Esophagus mucosa (tissue), 1 donor: Measurements from ENCODE around the gene COL26A1. TPM values are rescaled to one million over a fixed set of nuclear protein-coding genes. Genes with fewer than 3 reads are reported as not detected.
"Not testable (repeated sequence)": the region's sequence is repeated elsewhere in the genome, so short reads cannot be mapped to it uniquely, and the experiment has no call there.

Experiments used
- ATAC-seq: fragments of 200-7000 bp; cut with Tn5 transposase; one replicate; pipeline ENCODE4 v1.9.1; 2020
- total RNA-seq: library from RNA; stranded (reverse); gene quantifications from one replicate; pipeline ENCODE4 v1.2.4, GENCODE V29; 2023
- donor health status: DM: yes; HTN: yes; CAD: no.

Gene COL26A1
- total RNA-seq, 1 donor from 2014 or later, result not detected

DNA sequence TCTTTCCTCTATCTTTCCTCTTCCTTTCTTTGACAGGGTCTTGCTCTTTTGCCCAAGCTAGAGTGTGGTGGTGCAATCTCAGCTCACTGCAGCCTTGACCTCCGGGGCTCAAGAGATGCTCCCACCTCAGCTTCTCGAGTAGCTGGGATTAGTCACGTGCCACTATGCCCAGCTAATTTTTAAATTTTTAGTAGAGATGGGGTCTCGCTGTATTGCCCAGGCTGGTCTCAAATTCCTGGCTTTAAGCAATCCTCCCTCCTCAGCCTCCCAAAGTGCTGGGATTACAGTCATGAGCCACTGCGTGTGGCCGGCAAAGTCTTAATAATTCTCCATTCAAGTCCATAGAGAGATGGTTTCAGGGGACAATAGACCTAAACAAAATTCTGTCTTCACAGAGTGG, 40.2 kb downstream of the COL26A1 start:
- no peak for ATAC-seq

DNA sequence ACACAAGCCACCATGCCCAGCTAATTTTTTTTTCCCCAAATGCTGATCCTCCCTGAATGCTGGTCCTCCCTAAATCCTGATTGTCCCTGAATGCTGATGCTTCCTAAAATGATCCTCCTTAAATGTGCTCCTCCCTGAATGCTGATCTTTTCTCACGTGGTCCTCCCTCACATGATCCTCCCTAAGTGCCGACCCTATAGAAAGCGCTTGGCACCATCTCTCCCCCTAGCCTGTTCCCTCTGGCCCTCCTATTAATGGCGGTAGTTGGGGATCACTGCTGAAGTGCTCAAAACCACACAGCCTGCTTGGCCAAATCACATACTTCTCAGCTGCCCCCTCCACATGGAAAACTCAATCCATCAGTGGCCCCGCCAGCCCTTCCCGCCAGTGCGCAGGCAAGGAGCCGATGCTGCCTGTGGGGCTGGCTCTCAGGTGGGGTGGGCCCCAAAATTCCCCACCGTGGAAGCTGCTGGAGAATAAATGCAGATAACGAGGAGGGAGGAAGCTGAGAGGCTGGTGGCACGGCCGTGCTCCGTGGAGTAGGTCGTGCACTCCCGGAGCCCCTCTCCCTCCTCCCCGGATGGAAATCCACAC, 42.9 kb downstream of the COL26A1 start:
- no peak for ATAC-seq

DNA sequence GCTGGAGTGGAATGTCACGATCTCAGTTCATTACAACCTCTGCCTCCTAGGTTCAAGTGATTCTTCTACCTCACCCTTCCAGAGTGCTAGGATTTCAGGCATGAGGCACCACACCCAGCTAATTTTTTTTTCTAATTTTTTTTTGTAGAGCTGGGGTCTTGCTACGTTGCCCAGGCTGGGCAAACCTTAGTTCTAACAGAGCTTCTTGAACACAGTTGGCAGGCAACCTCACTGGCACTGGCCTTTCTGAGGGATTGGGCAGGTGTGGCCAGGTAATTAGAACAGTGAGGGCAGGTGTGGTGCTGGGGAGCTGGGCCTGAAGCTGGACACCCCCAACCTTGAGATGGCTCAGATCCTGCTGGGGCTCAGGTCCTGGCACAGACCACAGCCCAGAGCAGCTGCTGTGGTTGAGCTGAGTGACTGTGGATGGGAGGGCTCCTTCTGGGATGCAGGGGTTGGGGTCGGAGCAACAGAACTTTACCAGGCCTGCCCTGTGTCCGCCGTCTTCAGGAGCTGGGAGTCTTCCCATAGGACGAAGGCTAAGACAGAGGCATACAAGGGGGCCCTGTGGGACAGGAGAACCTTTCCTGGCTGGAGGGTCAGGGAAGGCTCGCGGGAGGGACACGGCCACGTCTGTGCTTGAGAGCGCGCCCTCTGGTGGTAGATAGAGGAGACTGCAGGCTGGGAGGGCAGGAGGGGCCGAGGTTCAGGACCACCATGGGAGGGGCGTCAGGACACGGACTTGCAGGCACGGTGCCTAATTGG, 48.2 kb downstream of the COL26A1 start:
- no peak for ATAC-seq

DNA sequence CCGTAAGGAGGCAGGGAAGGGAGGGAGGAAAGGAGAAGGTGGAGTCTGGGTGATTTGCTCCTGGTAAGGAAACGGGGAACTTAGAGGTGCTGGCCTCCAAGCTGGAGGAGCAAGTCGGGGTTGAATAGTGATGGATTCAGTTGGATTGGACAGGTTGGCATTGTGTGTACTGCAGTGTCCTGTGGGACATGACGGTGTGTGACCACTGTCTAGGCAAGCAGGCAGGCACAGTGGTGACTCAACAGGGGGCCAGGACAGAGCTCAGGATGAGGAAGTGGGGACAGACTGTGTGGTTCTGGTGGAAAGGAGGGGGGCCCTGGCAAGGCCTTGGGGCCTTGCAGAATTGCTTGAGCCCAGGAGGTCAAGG, 48.8 kb downstream of the COL26A1 start:
- peak; percentile 18 for ATAC-seq

DNA sequence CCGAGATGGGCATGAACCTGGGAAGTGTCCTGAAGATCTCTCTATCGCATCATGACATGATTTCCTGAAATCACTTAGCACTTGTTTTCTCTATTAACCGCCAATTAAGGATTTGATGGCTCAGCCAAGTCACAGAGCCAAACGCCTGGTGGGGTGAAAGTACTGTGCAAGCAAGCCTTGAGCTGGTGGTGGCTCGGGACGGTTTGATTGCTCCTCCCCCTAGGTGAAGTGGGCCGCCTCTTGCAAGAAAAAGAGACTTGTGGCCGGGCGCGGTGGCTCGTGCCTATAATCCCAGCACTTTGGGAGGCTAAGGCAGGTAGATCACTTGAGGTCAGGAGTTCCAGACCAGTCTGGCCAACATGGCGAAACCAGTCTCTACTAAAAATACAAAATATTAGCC, 50.3 kb downstream of the COL26A1 start:
- ATAC-seq, result no peak

DNA sequence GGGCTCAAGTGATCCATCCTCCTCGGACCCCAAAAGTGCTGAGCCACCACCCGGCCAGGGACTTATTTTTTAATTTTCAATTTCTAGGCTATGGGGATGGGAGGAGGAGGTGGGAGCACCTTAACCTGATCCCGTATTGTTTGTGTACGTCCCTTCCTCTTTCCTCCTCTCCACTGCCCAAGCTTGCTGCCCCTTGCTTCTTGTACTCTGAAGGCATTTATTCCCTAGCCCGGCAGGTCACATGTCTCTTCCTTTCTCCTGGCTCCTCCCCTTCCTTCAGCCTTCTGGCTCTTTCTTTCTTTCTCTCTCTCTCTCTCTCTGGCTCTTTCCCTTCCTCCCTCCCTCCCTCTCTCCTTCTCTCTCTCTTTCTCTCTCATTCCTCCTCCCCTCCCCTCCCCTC, 56.0 kb downstream of the COL26A1 start:
- no peak for ATAC-seq

DNA sequence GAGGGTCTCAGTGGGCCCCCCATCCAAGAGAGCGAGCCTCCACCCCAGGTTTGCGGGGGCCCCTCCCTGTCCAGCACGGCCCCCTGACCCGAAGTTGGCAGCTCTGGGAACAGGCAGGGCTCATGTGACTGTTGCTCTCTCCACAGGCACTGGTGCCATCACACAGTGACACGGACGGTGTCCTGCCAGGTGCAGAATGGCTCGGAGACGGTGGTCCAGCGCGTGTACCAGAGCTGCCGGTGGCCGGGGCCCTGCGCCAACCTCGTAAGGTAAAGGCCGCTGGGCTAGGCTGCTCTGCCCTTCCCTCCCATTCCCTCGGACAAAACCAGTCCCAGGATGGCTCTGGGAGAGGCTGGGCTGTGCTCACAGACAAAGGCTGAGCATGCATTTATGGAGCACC, 57.2 kb downstream of the COL26A1 start:
- no peak for ATAC-seq

DNA sequence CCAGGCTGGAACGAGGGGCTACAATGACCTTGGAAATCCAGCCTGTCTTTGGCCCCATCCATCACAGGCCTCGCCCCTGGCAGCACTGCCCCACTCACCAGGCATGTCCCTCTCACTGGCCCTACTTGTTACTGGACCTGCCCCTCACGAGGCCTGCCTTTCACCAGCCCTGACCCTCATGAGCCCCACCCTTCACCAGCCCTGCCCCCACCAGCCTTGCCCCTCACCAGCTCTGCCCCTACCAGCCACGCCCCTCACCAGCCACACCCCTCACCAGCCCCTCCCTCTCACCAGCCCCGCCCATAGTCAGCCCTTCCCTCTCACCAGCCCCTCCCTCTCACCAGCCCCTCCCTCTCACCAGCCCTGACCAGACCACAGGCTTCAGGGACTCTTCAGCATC, 57.8 kb downstream of the COL26A1 start:
- ATAC-seq, result peak; percentile 8

DNA sequence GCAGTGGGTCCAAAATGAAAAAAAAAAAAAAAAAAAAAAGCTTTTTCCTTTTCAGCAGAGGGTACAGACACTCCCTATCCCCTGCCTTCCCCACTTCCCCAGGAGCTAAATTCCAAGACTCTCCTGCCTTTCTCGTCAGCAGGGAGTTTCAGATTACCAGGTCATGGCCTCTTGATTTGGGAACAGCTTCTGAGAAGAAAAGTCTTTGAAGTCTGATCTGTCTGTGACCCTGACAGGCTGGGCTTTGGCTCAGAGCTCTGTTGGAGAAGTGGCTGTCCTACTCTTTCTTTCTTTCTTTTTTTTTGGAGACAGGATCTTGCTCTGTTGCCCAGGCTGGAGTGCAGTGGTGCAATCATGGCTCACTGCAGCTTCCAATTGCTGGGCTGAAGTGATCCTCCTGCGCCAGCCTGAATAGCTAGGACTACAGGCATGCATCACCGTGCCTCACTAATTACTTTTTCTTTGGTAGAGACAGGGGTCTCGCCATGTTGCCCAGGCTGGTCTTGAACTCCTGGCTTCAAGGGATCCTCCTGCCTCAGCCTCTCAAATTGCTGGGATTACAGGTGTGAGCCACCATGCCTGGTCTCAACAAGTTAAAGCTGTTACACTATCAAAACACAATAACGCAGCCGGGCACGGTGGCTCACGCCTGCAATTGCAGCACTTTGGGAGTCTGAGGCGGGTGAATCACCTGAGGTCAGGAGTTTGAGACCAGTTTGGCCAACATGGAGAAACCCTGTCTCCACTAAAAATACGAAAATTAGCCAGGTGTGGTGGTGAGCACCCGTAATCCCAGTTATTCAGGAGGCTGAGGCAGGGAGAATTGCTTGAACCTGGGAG, 59.9 kb downstream of the COL26A1 start:
- ATAC-seq, result no peak

DNA sequence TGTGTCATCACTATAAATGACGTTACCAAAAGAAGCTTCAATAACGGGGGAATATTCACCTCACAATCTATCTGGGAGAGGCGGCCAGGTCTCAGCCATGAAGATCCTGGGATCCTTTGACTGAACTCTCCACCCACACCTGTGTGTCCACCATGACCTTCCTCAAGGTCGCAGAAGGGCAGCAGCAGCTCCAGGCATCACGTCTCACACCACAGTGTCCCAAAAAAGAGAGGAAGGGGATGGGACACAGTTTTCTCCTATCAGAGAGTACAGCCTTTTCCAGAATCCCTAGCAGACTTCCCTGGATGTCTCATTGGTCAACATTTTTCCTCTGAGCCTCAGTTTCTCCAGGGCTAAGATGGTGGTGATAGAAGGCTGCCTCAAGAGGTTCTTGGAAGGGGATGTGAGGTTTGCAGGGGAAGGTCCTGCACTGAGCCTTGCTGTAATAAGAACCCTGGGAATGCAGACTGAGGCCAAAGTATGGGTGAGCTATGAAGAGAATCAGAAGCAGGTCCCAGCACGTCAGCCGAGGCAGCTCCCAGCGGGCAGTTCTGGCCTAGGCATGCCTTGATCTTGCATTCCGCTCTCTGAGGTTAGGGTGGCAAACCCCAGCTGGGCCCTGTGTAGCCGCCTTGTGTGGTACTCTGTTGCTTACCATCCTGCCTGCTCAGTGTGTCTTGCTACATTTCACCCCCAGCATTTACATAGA, 63.8 kb downstream of the COL26A1 start:
- peak; percentile 48 for ATAC-seq

DNA sequence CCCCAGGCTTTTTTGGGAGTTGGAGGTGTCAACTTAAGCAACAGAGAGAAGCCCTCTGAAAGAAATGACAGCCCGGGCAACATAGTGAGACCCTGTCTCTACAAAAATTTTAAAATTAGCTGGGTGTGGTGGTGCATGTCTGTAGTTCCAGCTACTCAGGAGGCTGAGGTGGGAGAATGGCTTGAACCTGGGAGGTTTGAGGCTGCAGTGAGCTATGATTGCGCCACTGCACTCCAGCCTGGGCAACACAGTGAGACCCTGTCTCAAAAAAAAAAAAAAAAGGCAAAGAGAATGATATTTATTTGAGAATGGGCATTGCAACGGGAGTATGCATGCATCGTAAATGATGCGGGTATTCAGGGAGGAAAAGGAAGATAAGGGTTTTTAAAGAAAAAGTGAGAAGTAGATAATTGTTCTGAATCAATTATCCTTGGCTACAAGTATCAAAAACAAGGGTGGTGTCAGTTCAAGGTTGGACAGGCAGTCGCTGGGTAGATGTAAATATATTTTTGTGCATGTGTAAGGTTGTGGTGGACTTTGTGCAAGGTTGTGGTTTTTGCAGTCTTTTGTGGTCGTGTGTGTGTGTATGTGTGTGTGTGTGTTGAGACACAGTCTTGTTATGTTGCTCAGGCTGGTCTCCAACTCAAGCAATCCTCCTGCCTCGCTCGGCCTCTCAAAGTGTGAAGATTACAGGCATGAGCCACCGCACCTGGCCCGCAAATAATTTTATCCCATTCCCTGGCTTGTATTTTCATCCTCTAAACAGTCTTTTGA, 65.6 kb downstream of the COL26A1 start:
- no peak for ATAC-seq

DNA sequence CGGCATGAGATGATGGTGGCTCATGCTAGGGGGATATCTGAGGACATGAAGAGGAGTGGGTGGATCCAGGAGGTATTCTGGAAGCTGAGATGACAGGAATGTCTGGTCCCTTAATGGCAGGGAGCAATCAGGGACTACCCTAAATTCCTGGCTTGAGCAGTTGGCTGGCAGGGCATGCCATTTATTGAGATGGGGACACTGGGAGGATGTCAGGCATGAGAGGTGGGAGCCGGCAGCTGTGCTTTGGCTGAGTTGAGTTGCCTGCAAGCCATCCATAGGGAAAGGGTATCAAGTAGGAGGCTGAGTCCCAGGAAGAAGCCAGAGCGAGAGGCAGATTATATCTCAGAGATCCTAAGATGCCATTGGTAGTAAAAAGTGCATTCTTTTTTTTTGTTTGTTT, 69.6 kb downstream of the COL26A1 start:
- ATAC-seq, result no peak

DNA sequence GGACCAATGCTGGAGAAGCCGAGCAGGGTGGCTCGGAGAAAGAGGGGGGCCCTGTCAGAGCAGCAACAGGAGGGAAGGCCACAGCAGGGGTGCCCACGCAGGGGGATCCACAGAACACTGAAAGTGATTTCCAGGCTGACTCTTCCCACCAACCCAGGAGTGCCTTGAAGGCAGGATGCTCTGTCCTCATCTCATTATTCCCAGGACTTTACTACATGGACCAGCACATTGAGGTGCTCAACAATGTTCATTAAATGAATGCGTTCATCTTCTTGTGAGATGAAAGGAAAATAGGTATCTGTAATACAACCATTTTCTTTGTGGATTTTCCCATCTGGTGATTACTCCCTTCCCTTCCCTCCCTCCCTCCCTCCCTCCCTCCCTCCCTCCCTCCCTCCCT, 71.0 kb downstream of the COL26A1 start:
- ATAC-seq, result no peak

DNA sequence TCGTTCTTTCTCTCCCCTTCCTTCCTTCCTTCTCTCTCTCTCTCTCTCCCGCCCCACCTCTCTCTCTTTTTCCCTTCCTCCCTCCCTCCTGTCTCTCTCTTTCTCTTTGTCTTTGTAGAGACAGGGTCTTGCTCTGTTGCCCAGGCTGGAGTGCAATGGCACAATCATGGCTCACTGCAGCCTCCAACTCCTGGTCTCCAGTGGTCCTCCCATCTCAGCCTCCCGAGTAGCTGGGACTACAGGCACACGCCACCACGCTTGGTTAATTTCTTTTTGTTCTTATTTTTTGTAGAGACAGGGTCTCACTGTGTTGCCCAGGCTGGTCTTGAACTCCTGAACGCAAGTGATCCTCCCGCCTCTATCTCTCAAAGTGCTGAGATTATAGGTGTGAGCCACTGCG, 71.5 kb downstream of the COL26A1 start:
- ATAC-seq, result not testable (repeated sequence)

DNA sequence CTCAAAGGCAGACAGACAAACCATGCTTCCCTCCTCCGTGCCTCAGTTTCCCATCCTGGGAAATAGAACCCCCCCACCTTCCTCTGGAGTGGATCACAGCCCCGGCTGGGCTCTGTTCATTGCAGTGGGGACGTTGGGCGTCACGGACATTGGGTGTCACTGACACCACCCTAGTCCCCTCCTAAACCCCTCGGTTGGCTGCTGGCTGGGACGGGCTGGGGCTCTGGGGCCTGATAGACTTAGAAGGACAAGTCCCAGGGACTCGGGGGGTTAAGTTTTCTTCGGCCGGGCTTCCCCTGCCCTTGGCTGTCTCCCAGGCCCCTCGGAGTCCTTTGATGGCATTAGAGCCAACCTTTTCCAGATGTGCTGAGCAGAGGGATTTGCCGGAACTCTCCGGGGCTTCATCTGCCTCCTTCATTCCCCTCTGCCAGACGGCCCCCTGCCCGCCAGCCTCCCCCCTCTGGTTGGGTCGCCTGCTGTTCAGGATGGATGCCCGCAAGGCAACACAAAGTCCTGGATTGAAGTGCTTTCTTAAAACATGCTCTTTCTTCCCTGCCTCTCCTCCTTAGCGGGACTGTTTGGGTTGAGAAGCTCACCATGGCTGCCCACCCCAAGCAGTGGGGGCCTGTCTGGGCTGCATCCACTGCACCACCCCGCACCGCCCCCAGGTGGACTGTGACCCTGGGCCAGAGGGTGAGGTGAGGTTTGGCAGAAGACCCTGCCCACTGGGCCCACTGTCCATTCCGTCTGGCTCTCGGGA, 73.0 kb downstream of the COL26A1 start:
- ATAC-seq, result no peak

DNA sequence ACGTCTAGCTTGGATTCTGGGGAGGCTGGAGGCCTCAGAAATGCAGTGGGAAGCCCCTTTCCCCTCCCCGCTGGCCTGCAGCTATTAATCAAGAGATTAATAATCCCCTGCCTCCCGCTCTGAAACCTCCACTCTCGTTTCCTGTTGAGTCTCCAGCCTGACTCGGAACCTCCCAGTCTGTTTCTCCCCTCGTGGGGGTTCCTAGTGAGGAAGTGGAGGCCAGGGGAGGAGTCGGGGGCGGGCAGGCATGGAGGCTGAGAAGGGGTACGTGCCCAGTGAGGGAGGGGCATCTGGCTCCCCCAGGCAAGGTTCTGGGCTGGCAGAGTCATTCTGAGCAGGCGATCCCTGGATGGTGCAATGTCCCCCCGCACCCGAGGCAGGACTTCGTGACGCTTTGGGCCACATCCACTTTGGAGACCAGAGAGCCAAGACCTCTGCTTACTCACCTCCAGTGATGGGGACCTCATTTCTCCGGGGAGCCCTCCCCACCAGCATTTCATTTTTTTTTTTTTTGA, 73.6 kb downstream of the COL26A1 start:
- no peak for ATAC-seq

DNA sequence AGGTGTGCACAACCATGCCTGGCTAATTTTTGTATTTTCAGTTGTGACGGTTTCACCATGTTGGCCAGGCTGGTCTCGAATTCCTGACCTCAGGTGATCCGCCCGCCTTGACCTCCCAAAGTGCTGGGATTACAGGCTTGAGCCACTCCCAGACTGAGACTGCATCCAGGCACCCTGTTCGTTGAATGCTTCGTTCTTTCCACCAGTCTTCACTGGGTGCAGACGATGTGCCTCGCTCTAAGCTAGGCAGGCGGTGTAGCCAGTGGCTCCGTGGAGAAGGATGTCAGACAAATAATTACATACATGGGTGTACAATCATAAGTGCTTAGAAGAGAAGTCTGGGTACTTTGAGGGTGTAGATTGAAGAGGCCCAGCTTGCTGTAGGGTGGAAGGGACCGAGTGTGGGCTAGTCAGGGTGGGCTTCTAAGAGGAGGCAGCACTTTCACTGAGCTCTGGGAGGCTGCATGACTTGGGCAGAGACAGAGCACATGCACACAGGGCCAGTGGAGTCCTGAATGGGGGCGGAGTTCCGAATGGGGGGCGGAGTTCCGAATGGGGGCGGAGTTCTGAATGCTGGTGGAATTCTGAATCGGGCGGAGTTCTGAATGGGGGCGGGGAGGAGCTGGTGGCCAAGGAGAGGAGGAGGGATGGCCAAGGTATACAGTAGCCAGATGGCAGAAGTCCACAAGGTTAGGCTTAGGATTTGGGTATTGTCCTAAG, 74.3 kb downstream of the COL26A1 start:
- ATAC-seq, result no peak

DNA sequence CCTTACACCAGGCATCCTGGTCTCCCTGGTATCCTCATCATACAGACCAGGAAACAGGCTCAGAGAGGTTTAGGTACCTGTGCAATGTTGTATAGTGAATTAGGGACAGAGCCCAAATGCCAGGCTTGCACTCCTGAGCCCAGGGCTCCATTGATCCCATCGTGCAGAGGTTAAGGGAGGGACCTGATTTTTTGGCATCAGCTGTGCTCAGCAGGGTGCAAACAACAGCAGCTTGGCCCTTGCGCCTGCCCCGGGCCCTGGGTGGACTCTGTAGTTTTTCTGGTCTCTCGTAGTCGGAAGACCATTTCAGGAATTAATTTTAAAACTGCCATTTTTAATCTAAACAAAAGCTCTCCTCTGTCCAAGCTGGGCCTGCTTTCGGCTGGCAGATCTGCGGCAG, 79.2 kb downstream of the COL26A1 start:
- no peak for ATAC-seq

DNA sequence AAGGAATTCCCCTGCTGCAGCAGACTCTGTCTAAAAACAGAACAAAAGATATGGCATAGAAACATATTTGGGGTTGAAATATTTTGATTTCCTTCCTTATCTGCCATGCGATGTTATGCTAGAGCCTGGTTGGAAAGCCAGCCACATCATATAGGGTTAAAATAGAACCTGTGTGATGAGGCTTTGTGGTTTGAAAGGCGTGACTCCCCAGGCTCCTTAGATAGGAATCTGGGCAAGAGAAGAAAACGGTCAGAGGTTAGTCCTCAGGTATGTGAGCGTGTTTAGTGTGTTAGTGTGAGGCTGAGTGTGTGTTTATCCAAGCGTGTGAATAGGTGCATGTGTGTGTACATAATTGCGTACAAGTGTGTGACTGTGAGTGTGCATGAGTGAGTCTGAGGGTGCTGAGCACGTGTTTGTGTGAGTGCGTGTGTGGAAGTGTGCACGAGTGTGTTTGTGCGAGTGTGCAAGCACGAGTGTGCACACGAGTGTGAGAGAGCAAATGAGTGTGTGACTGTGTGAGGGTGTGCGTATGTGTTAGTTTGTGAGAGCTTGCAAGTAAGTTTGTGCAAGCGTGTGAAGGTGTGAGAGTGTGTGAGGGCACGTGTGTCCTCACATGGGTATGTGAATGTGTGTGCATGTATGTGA, 79.9 kb downstream of the COL26A1 start:
- ATAC-seq, result no peak

DNA sequence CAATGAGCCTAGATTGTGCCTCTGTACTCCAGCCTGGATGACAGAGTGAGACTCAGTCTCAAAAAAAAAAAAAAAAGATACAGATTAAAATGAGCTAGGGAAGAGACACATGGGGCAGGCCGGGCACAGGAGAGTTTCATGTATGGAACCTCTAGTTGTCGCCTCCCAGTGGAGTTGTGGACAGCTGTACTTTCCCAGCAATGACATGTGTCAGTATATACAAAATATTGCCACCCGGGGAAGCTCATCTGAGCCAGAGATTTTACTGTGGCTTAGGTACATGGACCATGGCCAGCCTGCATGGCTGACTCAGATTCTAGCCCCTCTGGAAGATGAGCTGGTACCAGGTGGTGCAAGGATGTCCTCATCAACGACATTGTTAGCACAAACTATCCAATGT, 87.4 kb downstream of the COL26A1 start:
- ATAC-seq, result no peak
